HG03108 (cell line): Measurements from ENCODE around the gene GSS.

Source experiments
- ATAC-seq: cut with Tn5 transposase; IDR thresholded peaks from one replicate; pipeline ENCODE4 v1.9.1; 2021; ENCODE audit warnings: moderate library complexity; ENCODE audit not compliant: unreplicated experiment

GSS gene

GRCh38 chr20:34994509-34995131 is 39.0 kb upstream of the GSS start:
- no peak for ATAC-seq

- ATAC-seq, result no peak
These were observed 38.4 kb upstream of the GSS start for GRCh38 chr20:34993941-34994508.

GRCh38 chr20:34992751-34993417 is 37.3 kb upstream of the GSS start:
- ATAC-seq, result no peak

GRCh38 chr20:34990661-34991214 is 35.1 kb upstream of the GSS start:
- no peak for ATAC-seq

GRCh38 chr20:34990231-34990630 is 34.6 kb upstream of the GSS start:
- ATAC-seq, result no peak

GRCh38 chr20:34989670-34990069 is 34.1 kb upstream of the GSS start:
- ATAC-seq, result no peak

GRCh38 chr20:34989118-34989517 is 33.5 kb upstream of the GSS start:
- no peak for ATAC-seq

- ATAC-seq, result no peak
These were observed 32.6 kb upstream of the GSS start for GRCh38 chr20:34988191-34988540.

GRCh38 chr20:34987288-34988190 is 31.9 kb upstream of the GSS start:
- no peak for ATAC-seq

GRCh38 chr20:34986311-34987287 is 31.0 kb upstream of the GSS start:
- no peak for ATAC-seq

GRCh38 chr20:34985461-34986310 is 30.1 kb upstream of the GSS start:
- no peak for ATAC-seq

- ATAC-seq, result no peak
These were observed 29.2 kb upstream of the GSS start for GRCh38 chr20:34984756-34985261.

- no peak for ATAC-seq
These were observed 28.6 kb upstream of the GSS start for GRCh38 chr20:34983995-34984735.

GRCh38 chr20:34983089-34983820 is 27.6 kb upstream of the GSS start:
- ATAC-seq, result no peak

- no peak for ATAC-seq
These were observed 26.9 kb upstream of the GSS start for GRCh38 chr20:34982270-34983088.

- ATAC-seq, result no peak
These were observed 25.1 kb upstream of the GSS start for GRCh38 chr20:34980543-34981233.
